ENCODE results near the gene RECK.
"Not testable (repeated sequence)": the region's sequence is repeated elsewhere in the genome, so short reads cannot be mapped to it uniquely, and the experiment has no call there.

Gene RECK

DNA sequence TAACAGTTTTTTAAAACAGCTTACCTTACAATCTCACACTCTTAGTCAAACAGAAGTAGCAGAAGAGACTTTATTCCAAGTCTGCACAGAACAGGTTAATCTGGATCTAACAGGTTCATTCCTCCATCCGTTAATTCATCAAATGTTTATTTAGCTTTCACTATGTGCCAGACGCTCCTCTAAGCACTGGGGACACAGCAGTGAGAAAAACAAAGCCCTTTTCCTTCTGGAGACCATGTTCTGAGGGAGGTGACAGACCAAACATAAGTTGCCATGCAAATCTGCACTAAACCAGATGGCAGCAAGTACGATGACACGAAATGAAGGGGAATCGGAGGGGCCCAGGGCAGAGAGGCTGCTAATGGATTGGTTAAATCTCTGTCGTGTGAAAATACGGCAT is 82.8 kb downstream of the RECK start:
- DNase-seq, result peak; percentile 12

DNA sequence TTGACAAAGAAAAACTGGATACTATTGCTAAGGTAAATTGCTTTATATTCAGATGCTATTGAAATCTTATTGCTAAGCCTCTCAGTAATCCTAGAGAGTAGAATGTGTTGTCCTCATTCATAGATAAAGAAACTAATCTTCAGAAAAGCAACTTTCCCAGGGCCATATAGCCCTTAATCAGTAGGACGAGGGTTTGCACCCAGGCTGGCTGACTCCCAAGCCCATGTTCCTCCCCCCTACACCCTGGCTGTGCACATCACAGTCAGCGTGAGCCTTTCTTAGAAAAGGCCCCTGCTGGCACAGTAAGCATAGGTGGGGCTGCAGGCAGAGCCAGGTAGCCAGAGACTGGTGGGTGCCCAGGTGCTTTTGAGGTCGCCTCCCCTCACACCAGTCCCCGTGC is 84.0 kb downstream of the RECK start:
- no peak for DNase-seq

DNA sequence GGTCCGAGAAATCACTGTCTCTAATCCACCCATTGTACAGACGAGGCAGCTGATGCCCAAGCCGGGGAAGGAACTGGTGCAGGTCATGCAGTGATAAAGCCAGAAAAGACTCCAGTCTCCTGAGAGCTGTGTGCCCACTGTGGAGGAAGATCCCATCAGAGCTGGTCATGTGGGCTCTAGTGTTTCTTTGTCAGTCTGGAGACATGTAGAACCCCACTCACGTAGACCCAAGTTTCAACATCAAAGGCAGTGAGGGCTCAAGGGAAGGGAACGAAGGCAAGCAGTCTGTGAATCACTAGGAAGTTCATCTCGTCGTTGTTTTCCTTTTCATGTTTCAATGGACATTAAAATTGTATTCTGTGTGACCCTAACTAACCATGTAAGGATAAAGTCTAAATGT is 85.3 kb downstream of the RECK start:
- DNase-seq, result no peak

DNA sequence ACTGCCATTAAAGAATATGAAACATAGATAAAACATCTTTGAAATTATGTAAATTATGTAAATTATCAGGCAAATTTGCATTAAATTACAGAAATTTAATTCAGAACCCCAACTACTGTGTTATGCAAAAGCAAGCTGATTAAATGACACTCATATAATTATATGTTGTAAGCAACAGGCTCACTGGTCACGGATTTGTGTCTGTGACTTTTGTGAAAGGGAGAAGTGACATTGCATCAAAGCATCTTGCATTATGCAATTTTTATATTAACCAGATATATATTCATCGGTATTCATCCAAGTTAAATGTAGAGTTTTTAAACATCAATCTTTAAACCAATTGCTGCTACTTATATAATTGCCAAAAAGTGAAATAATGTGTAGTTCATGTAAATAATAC is 86.8 kb downstream of the RECK start:
- no peak for DNase-seq

DNA sequence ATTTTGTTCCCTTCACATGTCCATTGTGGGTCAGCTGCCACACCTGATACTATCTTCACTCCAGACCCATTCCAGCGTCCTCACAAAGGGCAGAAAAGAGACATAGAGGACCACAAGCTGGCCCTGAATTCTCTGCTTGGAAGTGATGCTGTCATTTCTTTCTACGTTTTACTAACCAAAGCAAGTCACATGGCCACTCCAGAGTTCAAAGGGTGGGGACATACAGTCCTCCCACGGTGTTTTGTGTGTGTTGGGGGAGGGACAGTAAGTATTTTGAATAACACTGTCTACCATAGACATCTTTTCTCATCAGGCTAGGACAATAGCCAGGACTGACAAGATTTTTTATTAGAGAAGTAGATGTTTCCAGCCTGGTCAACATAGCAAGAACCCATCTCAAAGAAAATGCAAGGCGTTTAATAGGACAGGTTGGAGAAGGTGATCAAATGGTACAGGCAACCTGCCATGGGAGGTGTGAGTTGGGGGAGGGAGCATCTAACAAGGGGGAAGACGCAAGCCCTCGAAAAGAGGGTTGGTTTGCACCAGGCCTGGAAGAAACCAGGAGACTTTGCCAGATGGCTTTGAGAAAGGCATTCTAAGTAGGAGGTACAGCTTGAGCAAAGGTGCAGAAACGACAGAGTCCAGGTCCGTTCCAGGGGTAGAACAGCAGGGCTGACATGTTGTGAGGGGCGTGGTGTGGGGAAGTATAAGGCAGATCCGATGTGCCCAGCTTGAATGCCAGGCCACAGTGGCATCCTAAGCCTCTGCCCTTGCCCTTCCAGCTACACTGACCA is 88.5 kb downstream of the RECK start:
- DNase-seq, result no peak

DNA sequence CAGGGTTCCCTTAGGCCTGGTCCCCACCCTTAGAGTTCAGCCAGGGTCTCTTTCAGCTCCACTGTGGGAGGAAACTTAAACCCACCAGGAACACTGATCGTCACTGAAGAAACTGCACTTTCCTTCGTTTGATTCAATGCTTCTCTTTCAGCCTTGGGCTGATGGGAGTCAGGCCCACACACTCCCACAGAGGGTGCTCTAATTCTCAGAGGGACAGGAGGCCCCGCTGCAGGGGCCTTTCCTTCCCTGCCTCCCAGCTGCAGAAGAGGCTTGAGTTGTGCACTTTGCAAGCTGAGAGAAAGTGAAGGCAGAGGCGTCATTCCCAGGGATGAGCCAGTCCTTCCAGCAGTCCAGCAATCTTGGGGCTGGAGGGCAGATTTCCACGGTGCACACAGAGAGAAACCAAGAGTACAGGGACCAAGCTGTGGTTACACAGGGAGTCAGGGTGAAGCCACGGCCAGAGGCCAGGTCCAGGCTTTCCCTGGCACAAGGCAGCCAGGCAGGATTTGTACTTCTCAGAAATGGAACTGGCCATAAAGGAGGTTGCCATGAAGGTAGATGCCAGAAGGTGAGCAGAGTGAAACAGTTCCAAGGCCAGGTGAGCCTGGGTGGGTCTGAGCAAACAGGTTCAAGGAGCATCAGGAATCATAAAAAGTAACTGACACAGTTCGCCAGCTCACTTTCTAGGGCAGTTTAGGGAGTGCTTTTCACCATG is 89.5 kb downstream of the RECK start:
- no peak for DNase-seq

DNA sequence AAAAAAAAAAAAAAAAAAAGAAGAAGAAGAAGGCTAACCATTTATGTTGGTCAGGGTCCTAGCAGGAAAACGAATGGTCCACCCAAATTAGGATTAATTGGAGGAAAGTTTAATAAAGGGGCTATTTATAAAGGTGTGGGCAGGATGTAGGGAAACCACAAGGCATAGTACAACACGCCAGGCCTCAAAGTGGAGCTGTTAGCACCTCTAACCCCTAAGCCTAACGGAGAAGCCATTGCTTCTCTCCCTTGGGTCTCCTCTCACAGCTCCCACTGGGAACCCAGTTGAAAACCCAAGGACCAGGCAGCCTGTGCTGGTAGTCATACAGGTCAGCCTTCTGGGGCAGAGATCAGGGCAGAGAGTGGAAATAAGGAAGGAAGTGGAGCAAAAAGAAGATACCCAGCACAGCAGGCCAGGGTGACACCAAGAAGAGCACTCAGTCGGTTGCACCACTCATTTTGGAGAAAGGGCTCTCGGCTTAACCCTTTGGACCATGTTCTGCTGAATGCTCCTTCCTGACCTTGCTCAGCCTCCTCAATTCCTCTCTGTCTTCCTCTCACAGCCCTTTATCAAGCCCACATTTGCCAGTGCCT is 91.0 kb downstream of the RECK start:
- no peak for DNase-seq

DNA sequence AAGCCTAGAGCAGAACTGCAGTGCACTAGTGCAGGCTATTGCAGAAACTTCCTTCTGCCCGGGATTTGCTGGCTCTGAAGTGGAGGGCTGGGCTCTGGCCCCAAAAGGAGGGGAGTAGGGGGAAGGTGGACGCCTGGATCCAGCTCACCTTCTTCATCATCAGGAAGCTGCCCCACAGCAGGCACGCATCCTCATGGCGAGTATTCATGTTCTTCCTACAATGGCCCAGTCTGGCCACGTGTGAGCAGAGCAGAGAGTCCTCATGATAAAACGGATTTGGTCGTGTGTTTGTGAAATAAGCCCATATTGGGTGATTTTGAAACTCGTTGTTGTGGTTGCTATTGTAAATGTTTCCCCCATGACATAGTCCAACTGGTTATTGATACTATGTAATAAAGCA is 91.6 kb downstream of the RECK start:
- DNase-seq, result no peak

DNA sequence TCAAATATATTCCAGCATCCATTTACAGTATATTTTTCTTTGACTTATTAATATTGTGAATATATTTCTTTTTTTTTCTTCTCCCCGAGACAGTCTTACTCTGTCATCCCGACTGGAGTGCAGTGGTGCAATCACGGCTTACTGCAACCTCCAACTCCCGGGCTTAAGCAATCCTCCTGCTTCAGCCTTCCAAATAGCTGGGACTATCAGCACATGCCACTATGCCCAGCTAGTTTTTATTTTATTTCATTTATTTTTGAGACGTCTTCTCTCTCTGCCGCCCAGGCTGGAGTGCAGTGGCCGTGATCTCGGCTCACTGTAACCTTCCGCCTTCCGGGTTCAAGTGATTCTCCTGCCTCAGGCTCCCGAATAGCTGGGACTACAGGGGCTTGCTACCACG is 92.4 kb downstream of the RECK start:
- no peak for DNase-seq

DNA sequence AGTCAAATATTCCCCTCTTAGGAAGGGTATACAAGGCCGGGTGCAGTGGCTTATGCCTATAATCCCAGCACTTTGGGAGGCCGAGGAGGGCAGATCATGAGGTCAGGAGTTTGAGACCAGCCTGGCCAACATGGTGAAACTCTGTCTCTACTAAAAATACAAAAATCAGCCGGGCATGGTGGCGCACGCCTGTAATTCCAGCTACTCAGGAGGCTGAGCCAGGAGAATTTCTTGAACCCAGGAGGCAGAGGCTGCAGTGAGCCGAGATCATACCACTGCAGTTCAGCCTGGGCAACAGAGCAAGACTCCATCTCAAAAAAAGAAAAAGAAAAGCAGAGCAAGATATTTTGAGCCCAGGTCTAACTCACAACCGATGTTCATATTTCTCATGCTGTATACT is 95.0 kb downstream of the RECK start:
- DNase-seq, result not testable (repeated sequence)

DNA sequence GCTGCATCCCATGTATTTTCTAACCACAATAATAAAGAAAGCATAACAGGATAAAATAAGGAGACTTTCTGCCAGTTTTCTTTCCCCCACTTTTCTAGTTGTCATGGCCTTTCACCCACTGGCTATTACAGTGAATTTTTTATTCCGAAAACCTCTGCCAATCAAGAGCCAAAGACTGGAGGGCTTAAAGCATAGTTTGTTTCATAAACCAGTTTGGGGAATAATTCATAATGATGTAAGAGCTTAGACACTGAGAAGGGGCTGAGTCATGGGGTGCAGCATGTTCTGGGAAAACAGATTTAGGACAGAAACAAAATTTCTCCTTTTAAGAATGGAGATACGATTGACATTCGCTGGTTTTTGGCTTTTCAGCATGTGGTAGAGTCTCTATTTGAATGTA is 95.4 kb downstream of the RECK start:
- no peak for DNase-seq

DNA sequence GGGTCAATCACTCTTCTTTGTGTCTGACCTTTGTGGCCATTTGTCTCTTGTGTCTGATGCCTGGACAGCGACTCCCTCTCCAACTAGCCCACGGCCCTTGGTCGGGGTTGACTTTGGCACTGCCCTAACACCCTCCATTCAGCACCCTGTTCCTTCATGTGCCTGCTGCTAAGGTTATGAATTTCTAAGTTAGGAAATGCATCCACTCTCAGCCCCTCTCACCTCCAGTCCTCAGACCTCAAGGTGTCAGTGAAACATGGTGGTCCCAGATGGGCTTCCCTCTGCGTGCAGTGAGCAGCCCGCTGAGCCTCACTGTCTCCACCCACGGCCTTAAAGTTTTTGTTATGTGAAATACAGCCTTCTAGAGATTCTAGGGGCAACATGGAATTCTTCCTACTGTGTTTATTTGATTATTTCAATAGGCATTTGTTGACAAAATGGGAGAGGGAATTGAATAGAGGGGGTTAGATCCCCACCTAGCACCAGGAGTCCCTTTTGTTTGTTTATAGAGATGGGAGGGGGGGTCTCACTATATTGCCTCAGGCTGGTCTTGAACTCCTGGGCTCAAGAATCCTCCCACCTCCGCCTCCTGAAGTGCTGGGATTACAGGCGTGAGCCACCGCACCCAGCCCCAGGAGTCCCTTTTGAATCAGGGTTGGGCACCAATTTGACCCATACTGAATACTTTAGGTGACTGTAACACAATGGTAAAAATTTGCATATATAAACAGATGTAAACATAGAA is 98.2 kb downstream of the RECK start:
- no peak for DNase-seq

DNA sequence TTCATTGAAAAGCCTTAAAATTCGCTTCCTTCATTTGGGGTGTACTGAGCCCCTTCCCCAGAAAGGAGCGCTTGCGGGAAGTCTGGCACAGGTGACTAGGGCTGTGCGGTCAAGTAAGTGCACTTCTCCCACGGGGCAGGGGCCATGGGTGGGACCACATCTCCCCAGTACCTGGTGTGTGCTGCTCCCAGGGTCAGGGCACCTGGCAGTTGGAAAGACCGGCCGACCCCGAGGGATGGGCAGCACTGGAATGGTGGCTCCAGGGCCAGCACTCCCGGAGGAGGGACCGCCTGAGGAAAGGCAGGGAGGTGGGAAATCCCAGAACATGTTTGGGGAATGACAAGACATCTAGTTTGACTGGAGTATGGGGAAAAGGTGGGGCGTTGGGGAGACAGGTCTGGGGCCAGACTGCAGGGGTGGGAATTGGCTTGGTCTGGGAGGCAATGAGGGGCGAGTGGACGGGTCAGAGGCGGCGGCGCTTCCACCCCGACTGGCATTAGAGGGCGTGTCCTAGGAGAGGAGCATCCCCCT is 99.1 kb downstream of the RECK start:
- no peak for DNase-seq

DNA sequence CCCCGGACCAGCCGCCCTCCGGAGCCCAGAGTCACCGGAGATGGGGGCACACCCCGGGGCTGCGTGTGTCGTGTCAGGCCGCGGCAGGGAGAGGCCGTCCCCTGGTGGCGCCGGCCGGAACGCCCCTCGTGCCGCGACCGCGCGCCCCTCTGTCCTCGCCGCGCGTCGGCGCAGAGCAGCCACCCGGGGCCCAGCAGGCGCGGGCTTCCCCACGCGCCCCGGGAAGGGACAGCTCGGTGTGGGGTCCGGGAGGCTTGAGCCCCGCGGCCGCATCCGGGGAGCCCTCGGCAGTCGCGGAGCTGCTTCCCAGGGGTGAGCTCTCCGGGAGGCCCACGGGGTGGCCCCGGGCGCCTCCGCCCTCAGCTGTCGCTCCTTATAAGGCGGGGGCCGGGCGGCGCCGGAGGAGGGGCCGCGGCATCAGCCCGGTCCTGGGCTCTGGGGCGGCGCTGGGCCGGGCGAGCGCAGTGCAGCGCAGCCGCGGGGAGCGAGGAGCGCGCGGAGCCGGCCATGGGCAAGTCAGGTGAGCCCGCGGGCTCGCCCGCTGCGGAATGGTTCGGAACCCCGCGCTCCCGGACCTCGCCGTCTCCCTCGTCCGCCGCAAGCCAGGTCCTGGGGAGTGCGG is 99.7 kb downstream of the RECK start, which contains the start of gene GLIPR2:
Gene GLIPR2 (plus strand): TSS at position 462 of the 622 bp plus-strand sequence. CDS start 46 bp downstream, at position 508.
- no peak for DNase-seq

DNA sequence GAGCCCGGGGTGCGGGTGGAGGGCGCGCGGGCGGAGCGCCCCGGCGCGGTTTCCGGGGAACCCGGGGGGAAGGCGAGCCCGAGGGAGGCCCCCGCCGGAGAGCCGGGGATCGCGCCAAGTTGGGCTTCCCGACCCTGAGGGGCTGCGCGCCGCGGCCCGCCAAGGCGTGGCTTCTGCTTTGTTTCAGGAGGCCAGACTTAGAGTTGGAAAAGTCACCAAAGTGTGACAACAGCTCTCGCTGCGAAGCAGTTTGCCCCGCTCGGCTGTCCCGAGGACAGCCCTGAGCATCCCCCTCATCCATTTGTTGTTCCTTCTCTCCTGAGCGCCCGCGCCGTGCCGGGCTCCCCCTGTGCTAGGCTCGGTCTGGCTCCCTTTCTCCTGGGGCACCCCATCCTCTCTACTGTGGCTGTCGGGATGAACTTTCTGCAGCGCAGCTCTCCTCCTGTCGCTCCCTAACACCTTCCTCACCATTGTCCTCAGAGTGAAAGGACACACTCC is 100.2 kb downstream of the RECK start:
- DNase-seq, result no peak

DNA sequence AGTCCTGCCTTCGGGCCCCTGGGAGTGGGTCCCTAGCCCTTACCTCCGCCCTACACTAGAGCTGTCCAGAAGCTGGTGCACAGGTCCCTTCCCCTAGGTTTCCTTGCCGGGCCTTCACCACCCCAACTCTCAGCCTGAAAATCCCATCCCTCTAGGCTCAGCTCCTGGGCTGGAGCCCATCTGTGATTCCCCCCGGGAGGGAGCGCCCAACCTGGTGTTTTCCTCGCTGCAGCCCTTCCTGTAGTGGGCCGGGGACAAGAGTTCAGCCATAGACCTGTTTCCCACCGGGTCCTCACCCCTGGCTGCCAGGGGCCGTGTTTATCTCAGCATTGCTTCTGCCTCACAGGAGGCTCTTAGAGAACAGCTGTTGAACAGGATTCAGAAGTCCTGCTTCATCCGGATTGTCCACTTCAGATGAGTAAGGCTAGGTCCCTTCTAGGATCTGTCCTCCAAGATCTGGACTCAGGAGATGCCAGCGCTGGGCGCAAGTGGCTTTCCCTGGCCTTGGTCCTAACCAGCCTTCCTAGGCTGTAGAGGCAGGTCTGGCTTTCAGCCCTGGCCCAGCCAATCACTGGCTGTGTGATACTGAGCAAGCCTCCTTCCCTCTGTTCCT is 100.8 kb downstream of the RECK start:
- no peak for DNase-seq

DNA sequence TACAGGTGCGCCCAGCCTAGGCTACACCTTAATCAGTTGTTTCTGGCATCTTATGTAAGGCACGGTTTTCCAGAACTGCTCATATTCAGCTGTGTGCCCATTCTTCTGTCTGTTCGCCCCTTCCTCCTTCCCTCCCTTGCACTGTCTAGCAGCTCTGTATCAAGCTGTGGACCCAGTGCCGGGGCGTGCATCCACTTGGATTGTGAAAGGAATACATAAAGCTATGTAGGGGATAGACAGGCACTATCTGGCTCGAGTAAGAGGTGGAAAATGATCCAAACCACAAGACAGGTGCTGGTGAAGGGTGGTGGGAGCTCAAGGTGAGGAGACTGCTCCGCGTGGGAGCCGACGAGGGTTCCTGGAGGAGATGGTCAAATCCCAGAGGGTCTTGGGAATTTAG is 101.8 kb downstream of the RECK start:
- DNase-seq, result no peak

DNA sequence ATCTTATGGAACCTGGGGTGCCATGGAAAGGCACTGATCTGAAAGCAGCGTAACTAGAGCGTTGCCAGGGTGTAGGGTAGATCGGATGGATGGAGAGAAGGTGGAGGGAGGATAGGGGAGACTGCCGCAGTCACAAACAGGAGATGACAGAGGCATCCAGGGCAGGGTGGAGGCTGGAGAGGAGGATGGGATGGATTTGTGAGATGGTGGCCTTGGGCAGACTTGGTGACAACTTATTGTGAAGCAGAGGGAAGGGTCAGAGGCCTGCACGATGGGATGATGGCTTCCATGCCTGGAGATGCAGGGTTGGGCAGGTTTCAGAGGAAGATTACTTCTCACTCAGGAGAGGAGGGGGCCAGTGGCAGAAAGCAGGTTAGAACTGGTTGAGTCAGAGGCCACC is 102.2 kb downstream of the RECK start:
- DNase-seq, result no peak

DNA sequence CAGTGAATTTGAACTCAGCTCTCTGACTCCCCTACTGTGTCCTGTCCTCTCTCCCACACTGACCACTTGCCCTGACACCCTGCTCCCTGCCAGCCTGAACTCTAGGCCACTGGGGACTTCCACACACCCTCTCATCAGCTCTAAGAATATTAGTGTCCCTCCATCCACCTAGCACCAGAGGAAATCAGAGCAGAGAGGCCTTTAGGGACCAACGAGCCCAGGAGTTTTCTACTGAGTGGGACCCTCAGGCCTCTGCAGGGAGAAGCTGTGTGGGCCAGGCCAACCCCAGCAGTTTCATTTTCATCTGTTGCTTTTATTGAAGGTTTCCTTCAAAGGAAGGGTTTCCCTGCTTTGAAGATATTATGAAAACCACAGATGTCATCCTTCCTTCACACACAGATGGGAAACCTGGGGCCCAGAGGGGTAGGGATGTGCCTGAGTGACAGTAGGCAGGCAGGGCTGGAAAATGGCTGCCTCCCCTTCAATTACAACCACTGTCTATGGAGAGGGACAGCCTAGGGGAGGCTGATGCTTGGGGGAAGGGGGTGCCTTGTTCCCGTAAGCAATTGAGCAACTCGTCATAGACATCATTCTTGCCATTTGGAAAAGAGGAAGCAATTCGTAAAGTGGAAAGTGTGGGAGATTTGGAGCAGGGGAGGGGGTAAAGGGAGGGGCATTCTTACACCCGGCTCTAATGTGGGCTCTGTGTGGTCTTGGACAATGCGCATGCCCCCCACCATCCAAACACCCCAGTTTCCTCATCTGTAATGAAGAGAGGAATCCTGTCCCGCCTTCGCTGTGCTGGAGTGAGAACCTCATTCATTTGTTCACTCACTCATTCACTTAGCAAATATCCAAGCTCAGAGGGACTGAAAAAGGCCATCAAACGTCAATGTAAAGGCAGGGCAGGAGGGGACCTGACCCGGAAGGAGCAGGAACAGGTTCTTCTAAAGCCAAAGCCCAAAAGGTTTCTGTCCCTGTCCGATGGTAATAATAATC is 103.7 kb downstream of the RECK start:
- no peak for DNase-seq

DNA sequence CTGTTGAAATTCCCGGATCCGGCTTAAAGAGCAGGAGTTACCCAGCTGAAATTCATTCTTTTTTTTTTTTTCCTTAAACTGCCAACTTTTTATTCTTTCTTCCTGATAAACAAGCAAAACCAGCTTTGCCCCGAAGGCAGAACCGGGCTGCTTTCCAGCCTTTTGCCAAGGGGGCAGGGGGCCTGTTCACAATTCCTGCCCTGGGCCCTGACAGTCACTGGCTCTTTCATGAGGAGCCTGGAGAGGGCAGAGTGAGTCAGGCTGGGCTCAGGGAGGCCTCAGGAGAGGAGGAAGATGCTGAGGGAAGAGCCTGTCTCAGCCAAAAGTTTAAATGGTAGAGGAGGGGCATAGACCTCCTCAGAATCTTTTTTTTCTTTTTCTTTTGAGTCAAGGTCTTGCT is 104.6 kb downstream of the RECK start:
- no peak for DNase-seq

DNA sequence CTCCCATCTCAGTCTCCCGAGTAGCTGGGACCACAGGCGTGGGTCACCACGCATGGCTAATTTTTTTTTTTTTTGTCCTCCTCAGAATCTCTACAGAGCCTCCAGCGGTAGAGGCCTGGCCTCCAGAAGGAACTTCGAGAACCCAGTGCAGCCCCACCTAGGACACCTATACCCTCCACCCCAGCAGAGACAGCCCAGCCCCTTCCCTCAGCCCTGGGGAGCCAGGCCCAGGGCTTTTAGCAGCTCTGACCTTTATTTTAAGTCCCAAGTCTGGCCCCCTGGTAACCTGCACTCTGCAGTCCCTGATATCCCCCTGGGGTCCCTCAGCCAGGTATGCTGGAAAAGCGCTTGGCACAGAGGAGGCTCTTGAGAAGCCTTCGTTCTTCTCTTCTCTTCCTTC is 105.0 kb downstream of the RECK start:
- DNase-seq, result no peak
